Chondrocyte (in vitro differentiated cells): ENCODE results near the gene RNASE12. TPM values are rescaled to one million over a fixed set of nuclear protein-coding genes. Genes with fewer than 3 reads are reported as not detected.
"Not testable (repeated sequence)": the region's sequence is repeated elsewhere in the genome, so short reads cannot be mapped to it uniquely, and the experiment has no call there.

Experiments used
- DNase-seq: peaks from one replicate; pipeline ENCODE4 v3.0.0; 2021; ENCODE audit warnings: mixed read lengths, low spot score
- H3K27ac Mint-ChIP-seq: one replicate; pipeline ENCODE4 v1.8.0; 2021; ENCODE audit warnings: mild to moderate bottlenecking, moderate library complexity, mixed read lengths; ENCODE audit not compliant: unreplicated experiment
- H3K27me3 Mint-ChIP-seq: 2 replicates; pipeline ENCODE4 v1.8.0; 2021; ENCODE audit warnings: low read depth, mixed read lengths
- H3K36me3 Mint-ChIP-seq: 2 replicates; pipeline ENCODE4 v1.8.0; 2021; ENCODE audit warnings: low read depth, mixed read lengths
- H3K4me1 Mint-ChIP-seq: 2 replicates; pipeline ENCODE4 v1.8.0; 2021; ENCODE audit warnings: low read depth, mild to moderate bottlenecking, mixed read lengths
- H3K4me3 Mint-ChIP-seq: one replicate; pipeline ENCODE4 v1.8.0; 2021; ENCODE audit warnings: mild to moderate bottlenecking, moderate library complexity, mixed read lengths; ENCODE audit not compliant: unreplicated experiment
- H3K9me3 Mint-ChIP-seq: 2 replicates; pipeline ENCODE4 v1.8.0; 2021; ENCODE audit warnings: low read depth, mixed read lengths
- total RNA-seq: library from RNA; stranded (reverse); gene quantifications from 3 replicates; pipeline ENCODE4 v1.2.1, GENCODE V29; 2021
- TF ChIP-seq, protein P1 (sequence below): fragments of 200-600 bp; sonication (generic); IDR thresholded peaks from 2 replicates; pipeline ENCODE4 v1.5.0; 2021; ENCODE audit warnings: antibody characterized with exemption, mild to moderate bottlenecking, moderate library complexity

Gene RNASE12
- total RNA-seq, 1 donor from 2014 or later = not detected

DNA sequence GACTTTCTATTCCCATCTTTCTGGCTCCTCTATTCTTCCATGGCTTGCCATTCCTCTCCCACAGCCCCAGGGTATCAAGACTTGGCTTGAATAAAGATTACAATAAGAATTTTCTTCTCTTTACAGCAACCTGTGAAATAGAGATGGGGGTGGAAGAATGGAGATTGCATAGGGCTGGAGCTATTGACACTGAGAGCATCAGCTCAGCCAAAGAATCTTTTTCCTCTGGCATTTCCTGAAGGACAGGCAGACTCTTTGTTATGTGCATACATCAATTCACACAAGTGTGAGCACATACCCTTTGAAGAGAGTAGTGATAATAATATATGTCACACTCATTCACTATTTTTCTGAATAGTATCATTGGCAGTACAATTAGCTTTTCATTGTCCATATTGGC is 8.0 kb downstream of the RNASE12 start:
- no peaks in the 10 kb centered on the region for H3K4me1 Mint-ChIP-seq
- no peak overlapping the region for H3K27ac Mint-ChIP-seq
- H3K9me3 Mint-ChIP-seq = no peaks in the 10 kb centered on the region
- H3K36me3 Mint-ChIP-seq = no peaks in the 10 kb centered on the region
- DNase-seq = no peak
- TF ChIP-seq, protein P1, sequence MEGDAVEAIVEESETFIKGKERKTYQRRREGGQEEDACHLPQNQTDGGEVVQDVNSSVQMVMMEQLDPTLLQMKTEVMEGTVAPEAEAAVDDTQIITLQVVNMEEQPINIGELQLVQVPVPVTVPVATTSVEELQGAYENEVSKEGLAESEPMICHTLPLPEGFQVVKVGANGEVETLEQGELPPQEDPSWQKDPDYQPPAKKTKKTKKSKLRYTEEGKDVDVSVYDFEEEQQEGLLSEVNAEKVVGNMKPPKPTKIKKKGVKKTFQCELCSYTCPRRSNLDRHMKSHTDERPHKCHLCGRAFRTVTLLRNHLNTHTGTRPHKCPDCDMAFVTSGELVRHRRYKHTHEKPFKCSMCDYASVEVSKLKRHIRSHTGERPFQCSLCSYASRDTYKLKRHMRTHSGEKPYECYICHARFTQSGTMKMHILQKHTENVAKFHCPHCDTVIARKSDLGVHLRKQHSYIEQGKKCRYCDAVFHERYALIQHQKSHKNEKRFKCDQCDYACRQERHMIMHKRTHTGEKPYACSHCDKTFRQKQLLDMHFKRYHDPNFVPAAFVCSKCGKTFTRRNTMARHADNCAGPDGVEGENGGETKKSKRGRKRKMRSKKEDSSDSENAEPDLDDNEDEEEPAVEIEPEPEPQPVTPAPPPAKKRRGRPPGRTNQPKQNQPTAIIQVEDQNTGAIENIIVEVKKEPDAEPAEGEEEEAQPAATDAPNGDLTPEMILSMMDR = no peak
- peaks cover 39% of the 10 kb centered on the region for H3K27me3 Mint-ChIP-seq
- no peak overlapping the region for H3K4me3 Mint-ChIP-seq

DNA sequence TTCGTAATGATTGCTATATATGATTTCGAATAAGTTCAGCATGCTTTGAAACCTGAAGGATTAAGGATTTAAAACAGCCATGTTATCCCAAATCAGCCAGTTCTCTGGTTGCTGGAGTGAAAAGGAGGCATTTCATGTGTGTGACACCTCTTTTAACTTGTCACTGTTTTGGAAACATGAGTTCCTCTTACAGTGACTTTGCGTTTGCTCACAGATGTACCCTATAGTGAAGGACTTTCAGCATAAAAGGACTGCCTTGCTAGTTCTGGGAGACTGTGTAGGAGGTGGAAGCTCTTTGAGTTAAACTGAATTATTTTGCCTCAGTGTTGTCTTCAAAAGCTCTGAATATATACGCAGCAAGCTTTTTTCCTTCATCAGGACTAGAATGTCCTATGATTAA is 10.9 kb downstream of the RNASE12 start:
- no peak overlapping the region for H3K4me3 Mint-ChIP-seq
- no peak for DNase-seq
- H3K4me1 Mint-ChIP-seq = no peaks in the 10 kb centered on the region
- H3K27me3 Mint-ChIP-seq = peaks cover 27% of the 10 kb centered on the region
- H3K27ac Mint-ChIP-seq = no peak overlapping the region
- TF ChIP-seq, protein P1 = no peak
- no peaks in the 10 kb centered on the region for H3K36me3 Mint-ChIP-seq
- H3K9me3 Mint-ChIP-seq = no peaks in the 10 kb centered on the region

DNA sequence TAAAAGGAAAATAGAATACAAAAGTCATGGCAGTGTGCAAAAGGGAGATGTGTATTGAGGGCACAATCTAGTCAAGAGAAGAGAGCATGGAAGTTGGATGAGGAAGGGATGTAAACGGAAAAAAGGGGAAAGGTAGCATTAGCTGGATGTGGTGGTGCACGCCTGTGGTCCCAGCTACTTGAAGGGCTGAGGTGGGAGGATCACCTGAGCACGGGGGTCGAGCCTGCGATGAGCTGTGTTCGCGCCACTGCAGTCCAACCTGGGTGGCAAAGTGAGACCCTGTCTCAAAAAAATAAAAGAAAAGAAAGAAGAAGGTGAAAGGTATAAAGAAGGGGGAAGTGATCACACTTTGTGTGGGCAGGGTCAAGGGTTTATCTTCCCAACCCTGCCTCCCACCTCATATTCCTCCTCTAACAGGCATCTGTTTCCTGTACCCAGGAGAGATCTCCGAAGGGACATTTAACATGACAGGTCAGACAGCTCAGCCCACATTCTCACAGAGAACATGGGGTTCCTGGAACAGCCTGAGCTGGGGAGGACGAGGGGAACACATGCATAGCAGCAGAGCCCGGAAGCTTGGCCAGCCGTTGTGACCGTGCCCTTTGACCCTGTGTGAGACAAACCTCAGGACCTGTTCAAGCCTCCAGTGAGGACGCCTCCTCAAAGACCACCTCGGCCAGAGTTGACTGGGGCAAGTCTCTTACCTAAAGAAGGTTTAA is 12.2 kb downstream of the RNASE12 start:
- Mint-ChIP-seq H3K4me1 (no peaks in the 10 kb centered on the region), H3K9me3 (no peaks in the 10 kb centered on the region), H3K36me3 (no peaks in the 10 kb centered on the region), H3K4me3 (no peak overlapping the region), H3K27ac (no peak overlapping the region), H3K27me3 (peaks cover 17% of the 10 kb centered on the region)
- DNase-seq = no peak
- TF ChIP-seq, protein P1 = no peak

DNA sequence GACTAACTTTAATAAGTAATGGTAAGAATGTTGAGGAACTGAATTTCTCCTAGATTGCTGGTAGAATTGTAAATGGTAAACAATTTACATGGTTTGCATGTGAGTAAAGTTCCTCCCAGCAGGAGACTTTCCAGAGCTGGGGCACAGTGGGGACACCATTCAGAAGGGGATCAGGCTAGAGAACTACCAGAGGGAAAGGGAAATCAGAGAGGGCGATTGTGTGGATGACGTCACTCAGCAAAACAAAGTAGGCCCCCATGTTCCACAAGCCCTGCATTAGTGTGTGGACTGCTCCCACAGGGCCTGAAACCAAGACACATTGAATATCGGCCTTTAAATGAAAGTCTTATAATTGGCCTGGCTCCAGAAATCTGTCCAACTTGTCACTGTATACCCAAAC is 12.9 kb downstream of the RNASE12 start:
- TF ChIP-seq, protein P1 = no peak
- Mint-ChIP-seq H3K4me3 (no peak overlapping the region), H3K27ac (no peak overlapping the region), H3K27me3 (peaks cover 13% of the 10 kb centered on the region), H3K36me3 (no peaks in the 10 kb centered on the region), H3K9me3 (no peaks in the 10 kb centered on the region), H3K4me1 (no peaks in the 10 kb centered on the region)
- no peak for DNase-seq

DNA sequence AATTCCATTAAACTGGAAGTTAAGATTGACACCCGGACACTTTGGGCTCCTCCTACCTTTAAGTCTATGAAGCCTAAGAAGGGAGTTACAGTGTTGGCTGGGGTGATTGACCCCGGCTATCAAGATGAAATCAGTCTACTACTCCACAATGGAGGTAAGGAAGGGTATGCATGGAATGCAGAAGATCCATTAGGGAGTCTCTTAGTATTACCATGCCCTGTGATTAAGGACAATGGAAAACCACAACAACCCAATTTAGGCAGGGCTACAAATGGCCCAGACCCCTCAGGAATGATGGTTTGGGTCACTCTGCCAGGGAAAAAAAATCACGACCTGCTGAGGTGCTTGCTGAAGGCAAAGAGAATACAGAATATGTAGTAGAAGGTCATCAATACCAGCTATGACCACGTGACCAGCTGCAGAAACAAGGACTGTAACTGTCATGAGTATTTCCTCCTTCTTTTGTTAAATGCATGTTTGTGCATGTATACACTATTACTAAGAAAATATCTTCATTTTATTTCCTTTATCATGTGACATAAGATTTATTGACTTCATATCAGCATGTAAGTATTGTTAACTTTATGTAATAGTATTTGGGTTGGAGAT is 18.7 kb downstream of the RNASE12 start:
- H3K36me3 Mint-ChIP-seq, H3K4me3 Mint-ChIP-seq, H3K4me1 Mint-ChIP-seq, H3K27ac Mint-ChIP-seq, H3K27me3 Mint-ChIP-seq, DNase-seq: not testable (repeated sequence)
- H3K9me3 Mint-ChIP-seq = peaks cover 18% of the 10 kb centered on the region

DNA sequence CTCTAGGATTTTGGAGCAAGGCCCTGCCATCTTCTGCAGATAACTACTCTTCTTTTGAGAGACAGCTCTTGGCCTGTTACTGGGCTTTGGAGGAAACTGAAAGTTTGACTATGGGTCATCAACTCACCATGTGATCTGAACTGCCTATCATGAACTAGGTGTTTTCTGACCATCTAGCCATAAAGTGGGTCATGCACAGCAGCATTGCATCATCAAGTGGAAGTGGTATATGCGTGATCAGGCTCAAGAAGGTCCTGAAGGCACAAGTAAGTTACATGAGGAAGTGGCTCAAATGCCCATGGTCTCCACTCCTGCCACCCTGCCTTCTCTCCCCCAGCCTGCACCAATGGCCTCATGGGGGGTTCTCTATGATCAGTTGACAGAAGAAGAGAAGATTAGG is 20.5 kb downstream of the RNASE12 start:
- not testable (repeated sequence) for H3K4me3 Mint-ChIP-seq, H3K4me1 Mint-ChIP-seq, H3K36me3 Mint-ChIP-seq, H3K27me3 Mint-ChIP-seq, H3K27ac Mint-ChIP-seq, DNase-seq
- peaks cover 21% of the 10 kb centered on the region for H3K9me3 Mint-ChIP-seq

DNA sequence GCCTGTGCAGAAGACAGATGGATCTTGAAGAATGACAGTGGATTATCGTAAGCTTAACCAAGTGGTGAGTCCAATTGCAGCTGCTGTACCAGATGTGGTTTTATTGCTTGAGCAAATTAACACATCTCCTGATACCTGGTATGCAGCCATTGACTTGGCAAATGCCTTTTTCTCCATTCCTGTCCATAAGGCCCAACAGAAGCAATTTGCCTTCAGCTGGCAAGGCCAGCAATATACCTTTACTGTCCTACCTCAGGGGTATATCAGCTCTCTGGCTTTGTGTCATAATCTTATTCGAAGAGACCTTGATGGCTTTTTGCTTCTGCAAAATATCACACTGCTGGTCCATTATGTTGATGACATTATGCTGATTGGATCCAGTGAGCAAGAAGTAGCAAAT is 21.3 kb downstream of the RNASE12 start:
- not testable (repeated sequence) for H3K36me3 Mint-ChIP-seq, H3K27ac Mint-ChIP-seq, H3K4me1 Mint-ChIP-seq, DNase-seq, H3K27me3 Mint-ChIP-seq, H3K4me3 Mint-ChIP-seq
- peaks cover 21% of the 10 kb centered on the region for H3K9me3 Mint-ChIP-seq
